CD4-positive, CD25-positive, alpha-beta regulatory T cell (primary cell): ENCODE results near the gene ARPC1A. TPM values are rescaled to one million over a fixed set of nuclear protein-coding genes. Genes with fewer than 3 reads are reported as not detected.
"Not testable (repeated sequence)": the region's sequence is repeated elsewhere in the genome, so short reads cannot be mapped to it uniquely, and the experiment has no call there.

Experiments
- ATAC-seq, 2 donors: fragments of 150-1000 bp; cut with Tn5 transposase; one replicate each; pipeline ENCODE4 v1.10.0; 2021; ENCODE audit warnings: low read depth in 2 of 2, moderate number of reproducible peaks in 2 of 2, moderate library complexity in 1 of 2
- DNase-seq, 3 donors: peaks; one replicate each; pipeline versions ENCODE4 v3.0.0 to v3.0.0-alpha.2; 2012 to 2022; ENCODE audit warnings: mixed read lengths in 1 of 3
- H3K27ac ChIP-seq: one replicate; pipeline ENCODE4 v1.7.0; 2013; ENCODE audit warnings: mild to moderate bottlenecking, low read length; ENCODE audit not compliant: insufficient read depth, poor library complexity, severe bottlenecking
- H3K27me3 ChIP-seq: one replicate; pipeline ENCODE4 v1.7.0; 2013; ENCODE audit warnings: low read length; ENCODE audit not compliant: control insufficient read depth, insufficient read depth
- H3K36me3 ChIP-seq: one replicate; pipeline ENCODE4 v1.7.0; 2013; ENCODE audit warnings: mild to moderate bottlenecking, low read length, moderate library complexity; ENCODE audit not compliant: control insufficient read depth, insufficient read depth
- H3K4me1 ChIP-seq: 2 replicates; pipeline ENCODE4 v1.7.0; 2013; ENCODE audit warnings: mild to moderate bottlenecking, low read length; ENCODE audit not compliant: insufficient read depth, control insufficient read depth, poor library complexity, severe bottlenecking
- H3K4me3 ChIP-seq: one replicate; pipeline ENCODE4 v1.7.0; 2013; ENCODE audit warnings: low read depth, mild to moderate bottlenecking, low read length, moderate library complexity
- H3K9me3 ChIP-seq, 2 experiments: 1 replicate in 1 of 2; 2 replicates in 1 of 2; pipeline ENCODE4 v1.7.0; 2013; ENCODE audit warnings: low read length in 2 of 2, mild to moderate bottlenecking in 1 of 2, moderate library complexity in 1 of 2; ENCODE audit not compliant: control insufficient read depth in 2 of 2
- H3K27ac Mint-ChIP-seq, 3 donors: one replicate each; pipeline ENCODE4 v1.8.0; 2020 to 2022; ENCODE audit warnings: mild to moderate bottlenecking in 3 of 3, mixed read lengths in 3 of 3, moderate library complexity in 2 of 3
- H3K27me3 Mint-ChIP-seq: one replicate; pipeline ENCODE4 v1.8.0; 2022; ENCODE audit warnings: mild to moderate bottlenecking, mixed read lengths
- H3K36me3 Mint-ChIP-seq: one replicate; pipeline ENCODE4 v1.8.0; 2020; ENCODE audit warnings: mixed read lengths
- H3K4me1 Mint-ChIP-seq, 4 donors: one replicate each; pipeline ENCODE4 v1.8.0; 2020 to 2022; ENCODE audit warnings: mixed read lengths in 4 of 4, mild to moderate bottlenecking in 1 of 4
- H3K4me3 Mint-ChIP-seq, 4 donors: one replicate each; pipeline ENCODE4 v1.8.0; 2020 to 2022; ENCODE audit warnings: mild to moderate bottlenecking in 4 of 4, mixed read lengths in 4 of 4, moderate library complexity in 3 of 4
- H3K9me3 Mint-ChIP-seq, 7 donors: one replicate each; pipeline ENCODE4 v1.8.0; 2020 to 2022; ENCODE audit warnings: mixed read lengths in 7 of 7, mild to moderate bottlenecking in 3 of 7, moderate library complexity in 2 of 7
- polyA plus RNA-seq, 4 donors: library from polyadenylated mRNA; unstranded; fragments of 300-500 nt; fragmentation: Illumina TruSeq; gene quantifications; one replicate each; pipeline ENCODE4 v1.2.3, GENCODE V29; 2021
- total RNA-seq: library from RNA; stranded (reverse); gene quantifications from one replicate; pipeline ENCODE4 v1.2.3, GENCODE V29; 2022

Gene ARPC1A
- total and polyA plus RNA-seq, 5 donors from 2014 or later = 42.5 to 79.0 (median 75.4) TPM

DNA sequence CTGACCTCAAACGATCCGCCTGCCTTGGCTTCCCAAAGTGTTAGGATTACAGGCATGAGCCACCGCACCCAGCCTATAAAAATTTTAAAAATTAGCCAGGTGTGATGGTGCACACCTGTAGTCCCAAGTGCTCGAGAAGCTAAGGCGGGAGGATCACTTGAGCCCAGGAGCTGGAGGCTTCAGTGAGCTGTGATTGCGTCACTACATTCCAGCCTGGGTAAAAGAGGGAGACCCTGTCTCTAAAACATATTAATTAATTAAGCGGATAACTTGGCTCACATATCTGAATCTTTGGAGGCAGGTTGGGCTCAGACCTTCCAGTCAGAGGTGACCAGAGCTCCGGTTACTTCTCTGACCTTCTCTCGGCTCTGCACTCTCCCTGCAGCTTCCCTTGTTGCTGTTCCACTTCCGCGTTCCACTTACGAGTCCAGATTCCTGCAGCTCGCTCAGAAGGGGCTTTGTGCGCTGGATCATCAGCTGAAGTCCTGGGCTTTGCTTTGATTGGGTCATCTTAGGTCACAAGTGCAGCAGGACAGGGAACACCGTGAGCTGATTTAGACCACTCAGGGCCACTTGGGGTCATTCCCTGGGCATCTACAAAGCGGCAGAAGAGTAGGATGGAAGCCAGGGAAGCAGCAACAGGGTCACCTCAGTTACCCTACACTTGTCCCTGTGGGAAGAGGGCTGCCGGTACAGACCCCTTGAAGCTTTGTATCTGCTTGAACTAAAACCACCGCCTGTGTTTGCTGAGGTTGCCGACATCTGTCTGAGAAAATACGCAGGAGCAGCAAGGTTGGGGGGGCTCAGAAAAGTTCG is 46.8 kb downstream of the ARPC1A start:
- H3K36me3 Mint-ChIP-seq = no peaks in the 10 kb centered on the region
- peaks cover 27% of the 10 kb centered on the region for H3K4me1 ChIP-seq
- no peak overlapping the region for H3K4me3 ChIP-seq
- H3K4me3 Mint-ChIP-seq = peak overlapping the region; percentile 82 to 88 (median 86)
- H3K9me3 Mint-ChIP-seq = no peaks in the 10 kb centered on the region
- no peak overlapping the region for H3K27ac ChIP-seq
- H3K27me3 ChIP-seq = no peaks in the 10 kb centered on the region
- no peaks in the 10 kb centered on the region for H3K36me3 ChIP-seq
- H3K27me3 Mint-ChIP-seq = peaks cover 4% of the 10 kb centered on the region
- no peaks in the 10 kb centered on the region for H3K9me3 ChIP-seq
- ATAC-seq (no peak), DNase-seq (no peak)
- peak overlapping the region; percentile 55 to 90 (median 69) for H3K27ac Mint-ChIP-seq
- H3K4me1 Mint-ChIP-seq = peaks cover 0 to 20% (median 10%) of the 10 kb centered on the region in 4 donors

DNA sequence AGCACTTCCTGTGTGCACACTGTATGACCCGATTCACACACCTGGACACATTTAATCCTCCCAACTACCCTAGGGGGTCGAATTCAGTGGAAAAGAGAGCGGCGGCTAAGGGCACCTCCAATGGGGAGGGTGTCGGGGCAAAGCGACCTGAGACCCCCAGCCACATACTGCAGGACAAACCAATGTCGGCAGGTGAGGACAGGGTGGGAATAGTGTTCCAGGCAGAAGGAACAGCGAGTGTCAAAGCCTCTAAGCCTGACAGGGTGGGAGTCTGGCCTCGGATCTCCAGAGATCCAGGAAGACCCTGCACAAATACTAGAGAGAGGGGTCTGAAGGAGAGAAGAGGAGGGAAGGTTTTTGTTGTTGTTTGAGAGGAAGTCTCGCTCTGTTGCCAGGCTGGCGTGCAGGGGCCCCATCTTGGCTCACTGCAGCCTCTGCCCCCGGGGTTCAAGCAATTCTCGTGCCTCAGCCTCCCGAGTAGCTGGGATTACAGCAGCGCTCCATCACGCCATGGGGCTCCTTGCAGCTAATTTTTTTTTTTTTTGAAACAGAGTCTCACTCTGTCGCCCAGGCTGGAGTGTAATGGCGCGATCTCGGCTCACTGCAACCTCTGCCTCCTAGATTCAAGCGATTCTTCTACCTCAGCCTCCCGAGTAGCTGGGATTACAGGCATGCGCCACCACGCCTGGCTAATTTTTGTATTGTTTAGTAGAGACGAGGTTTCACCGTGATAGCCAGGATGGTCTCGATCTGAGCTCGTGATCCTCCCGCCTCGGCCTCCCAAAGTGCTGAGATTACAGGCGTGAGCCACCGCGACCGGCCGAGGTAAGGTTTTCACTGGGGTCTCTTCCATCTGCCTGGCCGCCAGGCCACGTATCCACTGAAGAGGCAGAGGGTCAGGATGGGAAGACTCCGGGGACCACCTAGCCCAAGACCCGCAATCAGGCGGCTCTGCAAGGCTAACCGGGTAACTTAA is 47.7 kb downstream of the ARPC1A start:
- peaks cover 0 to 29% (median 14%) of the 10 kb centered on the region in 4 donors for H3K4me1 Mint-ChIP-seq
- DNase-seq (no peak), ATAC-seq (no peak)
- H3K4me3 ChIP-seq = peak overlapping the region; percentile 24
- H3K27me3 Mint-ChIP-seq = peaks cover 4% of the 10 kb centered on the region
- H3K4me1 ChIP-seq = peaks cover 36% of the 10 kb centered on the region
- H3K36me3 ChIP-seq = peaks cover 7% of the 10 kb centered on the region
- peak overlapping the region; percentile 82 to 92 (median 88) for H3K4me3 Mint-ChIP-seq
- H3K9me3 ChIP-seq = no peaks in the 10 kb centered on the region
- peak overlapping the region; percentile 99 for H3K27ac ChIP-seq
- no peaks in the 10 kb centered on the region for H3K36me3 Mint-ChIP-seq
- H3K27me3 ChIP-seq = no peaks in the 10 kb centered on the region
- no peaks in the 10 kb centered on the region for H3K9me3 Mint-ChIP-seq
- H3K27ac Mint-ChIP-seq = peak overlapping the region; percentile 55 to 69 (median 66)

DNA sequence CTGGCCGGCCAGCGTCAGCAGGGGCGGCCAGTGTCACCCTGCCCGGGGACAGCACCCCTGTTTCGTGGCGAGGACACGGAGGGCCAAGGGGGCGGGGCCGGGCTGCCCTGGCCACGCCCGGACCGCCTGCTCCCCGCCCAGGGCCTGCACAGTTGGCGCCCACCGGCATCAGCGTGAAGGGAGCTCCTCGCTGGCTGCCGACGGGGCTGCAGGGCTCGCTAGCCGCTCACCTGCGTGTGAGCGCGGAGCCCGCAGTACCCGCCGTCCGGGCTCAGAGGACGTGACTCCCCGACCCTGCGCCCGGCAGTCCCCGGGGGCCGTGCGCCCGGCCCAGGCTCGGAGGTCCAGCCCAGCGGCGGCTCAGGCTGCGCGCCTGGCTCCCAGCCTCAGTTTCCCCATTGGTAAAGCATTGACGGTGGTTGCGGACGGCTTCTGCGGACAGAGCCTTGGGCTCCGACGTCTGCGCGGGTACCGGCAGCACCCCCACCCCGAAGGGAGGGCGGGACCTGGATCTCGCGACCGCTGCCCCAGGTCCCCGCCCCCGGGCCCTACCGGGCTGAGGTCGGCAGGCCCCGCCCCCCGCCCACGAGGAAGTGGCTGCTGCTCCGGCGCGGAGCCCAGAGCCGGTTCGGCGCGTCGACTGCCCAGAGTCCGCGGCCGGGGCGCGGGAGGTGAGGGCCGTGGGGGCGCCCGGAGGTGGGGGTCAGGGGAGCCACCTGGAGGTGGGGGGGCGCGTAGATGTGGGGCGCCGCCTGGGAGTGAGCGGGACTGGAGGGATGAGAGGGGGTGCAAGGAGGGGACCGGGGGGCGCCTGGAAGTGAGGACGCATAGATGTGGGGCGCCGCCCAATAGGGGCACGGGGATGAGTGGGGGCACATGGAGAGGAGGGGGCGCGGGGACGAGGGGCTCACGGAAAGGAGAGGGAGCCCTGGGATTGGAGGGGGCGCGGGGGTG is 48.7 kb downstream of the ARPC1A start, which contains the start of gene ARPC1B:
TSS of gene ARPC1B (plus strand) at position 620 of the 954 bp plus-strand sequence. CDS start 10,985 bp downstream, outside the sequence.
- Mint-ChIP-seq H3K9me3 (no peaks in the 10 kb centered on the region), H3K27me3 (peaks cover 4% of the 10 kb centered on the region), H3K27ac (peak within 1 kb of the TSS; percentile 36 to 92 (median 66)), H3K4me3 (peak within 1 kb of the TSS; percentile 83 to 94 (median 88)), H3K4me1 (peaks cover 0 to 36% (median 21%) of the 10 kb centered on the region in 4 donors), H3K36me3 (peaks cover 4% of the 10 kb centered on the region)
- peaks cover 7% of the 10 kb centered on the region for H3K36me3 ChIP-seq
- DNase-seq (peak; percentile 80 to 94 (median 82)), ATAC-seq (peak; percentile 76 to 78)
- H3K27ac ChIP-seq = peak within 1 kb of the TSS; percentile 99
- no peaks in the 10 kb centered on the region for H3K9me3 ChIP-seq
- H3K27me3 ChIP-seq = no peaks in the 10 kb centered on the region
- peaks cover 45% of the 10 kb centered on the region for H3K4me1 ChIP-seq
- H3K4me3 ChIP-seq = peak within 1 kb of the TSS; percentile 48

DNA sequence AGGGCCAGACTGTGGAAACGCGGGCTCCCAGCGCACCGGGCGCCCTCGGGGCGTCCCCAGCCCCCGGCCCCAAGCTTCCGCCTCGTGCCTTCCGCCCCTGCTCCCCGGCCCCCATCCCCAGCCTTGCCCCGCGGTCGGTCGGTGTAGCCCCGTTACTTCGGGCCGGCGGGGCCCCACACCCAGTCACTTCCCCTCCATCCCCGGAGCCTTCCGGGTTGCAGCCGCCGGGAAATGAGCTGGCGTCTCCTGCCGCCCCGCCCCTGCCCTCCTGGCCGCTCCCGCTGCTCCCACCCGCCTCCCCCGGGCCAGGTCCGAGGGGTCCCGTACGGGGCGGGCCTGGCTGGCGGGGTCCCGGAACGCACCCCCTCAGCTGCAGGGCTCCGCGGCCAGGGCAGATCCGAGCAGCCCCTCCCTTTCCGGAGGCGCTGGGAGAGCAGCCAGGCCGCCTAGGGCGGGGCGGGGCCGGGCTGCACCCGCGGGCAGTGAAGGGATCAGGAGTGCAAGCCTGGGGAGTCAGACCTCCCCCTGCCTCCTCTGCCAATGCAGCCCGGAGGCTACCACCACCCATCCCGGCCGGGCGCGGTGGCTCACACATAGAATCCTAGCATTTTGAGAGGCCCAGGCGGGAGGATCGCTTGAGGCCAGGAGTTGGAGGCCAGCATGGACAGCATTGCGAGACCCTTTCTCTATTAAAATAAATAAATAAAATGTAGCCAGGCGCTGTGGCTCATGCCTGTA is 49.5 kb downstream of the ARPC1A start:
- Histone ChIP-seq H3K4me1 (peaks cover 53% of the 10 kb centered on the region), H3K36me3 (peaks cover 7% of the 10 kb centered on the region), H3K27me3 (no peaks in the 10 kb centered on the region), H3K27ac (peak overlapping the region; percentile 99), H3K4me3 (peak overlapping the region; percentile 48), H3K9me3 (no peaks in the 10 kb centered on the region)
- H3K4me1 Mint-ChIP-seq = peaks cover 0 to 44% (median 27%) of the 10 kb centered on the region in 4 donors
- H3K27ac Mint-ChIP-seq = peak overlapping the region in 2 of 3 donors; percentile 36 to 92
- no peaks in the 10 kb centered on the region for H3K9me3 Mint-ChIP-seq
- peak; percentile 58 to 76 (median 59) for DNase-seq
- H3K4me3 Mint-ChIP-seq = peak overlapping the region; percentile 83 to 94 (median 88)
- peaks cover 4% of the 10 kb centered on the region for H3K27me3 Mint-ChIP-seq
- H3K36me3 Mint-ChIP-seq = peaks cover 4% of the 10 kb centered on the region
- peak; percentile 46 to 47 for ATAC-seq

DNA sequence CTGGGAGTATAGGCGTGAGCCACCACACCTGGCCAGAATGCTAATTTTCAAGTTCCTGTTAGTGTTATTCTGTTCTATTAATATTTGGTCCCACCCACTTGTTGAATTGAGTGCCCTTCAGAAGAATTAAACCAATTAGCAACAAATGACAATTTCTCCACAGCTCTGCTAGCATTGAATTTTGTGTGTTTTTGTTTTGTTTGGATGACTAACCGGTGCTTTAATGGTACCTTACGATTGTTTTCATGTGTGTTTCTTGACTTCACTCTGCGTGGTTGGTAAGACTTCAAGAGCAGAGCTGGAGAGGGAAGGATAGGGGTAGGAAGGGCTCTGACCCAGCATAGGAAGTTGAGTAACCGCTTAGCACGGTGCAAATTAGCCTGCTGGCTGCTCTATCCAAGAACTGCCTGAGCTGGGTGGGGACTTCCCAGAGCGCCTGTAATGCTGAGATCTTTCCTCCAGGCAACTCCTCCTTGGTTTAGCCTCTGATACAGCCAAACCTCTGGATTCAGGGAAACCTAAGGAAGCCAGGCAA is 53.4 kb downstream of the ARPC1A start:
- Mint-ChIP-seq H3K4me1 (peaks cover 0 to 67% (median 40%) of the 10 kb centered on the region in 4 donors), H3K27ac (peak overlapping the region; percentile 92 to 96 (median 94)), H3K9me3 (no peaks in the 10 kb centered on the region), H3K4me3 (peak overlapping the region; percentile 81 to 92 (median 90)), H3K36me3 (peaks cover 12% of the 10 kb centered on the region), H3K27me3 (peaks cover 4% of the 10 kb centered on the region)
- Histone ChIP-seq H3K9me3 (no peaks in the 10 kb centered on the region), H3K27ac (peak overlapping the region; percentile 99), H3K27me3 (no peaks in the 10 kb centered on the region), H3K4me3 (peak overlapping the region; percentile 43), H3K36me3 (peaks cover 12% of the 10 kb centered on the region), H3K4me1 (peaks cover 80% of the 10 kb centered on the region)
- DNase-seq = peak; percentile 39 to 60 (median 59)
- ATAC-seq = no peak

DNA sequence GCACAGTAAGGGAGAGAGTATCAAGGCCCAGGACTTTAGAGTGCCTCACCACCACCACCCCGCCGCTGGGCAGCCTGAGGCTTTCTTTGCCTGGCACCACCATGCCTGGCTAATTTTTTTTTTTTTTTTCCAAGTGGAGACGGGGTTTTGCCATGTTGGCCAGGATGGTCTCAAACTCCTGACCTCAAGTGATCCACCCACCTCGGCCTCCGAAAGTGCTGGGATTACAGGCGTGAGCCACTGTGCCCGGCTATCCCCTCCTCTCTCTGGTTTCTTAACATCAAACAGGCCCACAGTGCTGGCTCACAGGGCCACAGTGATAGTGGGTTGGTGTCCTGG is 54.0 kb downstream of the ARPC1A start:
- Mint-ChIP-seq H3K27ac (peak overlapping the region; percentile 94 to 96 (median 96)), H3K4me1 (peaks cover 0 to 73% (median 41%) of the 10 kb centered on the region in 4 donors), H3K4me3 (peak overlapping the region; percentile 81 to 96 (median 90)), H3K36me3 (peaks cover 12% of the 10 kb centered on the region)
- Histone ChIP-seq H3K36me3 (peaks cover 12% of the 10 kb centered on the region), H3K27ac (peak overlapping the region; percentile 99), H3K4me3 (peak overlapping the region; percentile 60), H3K4me1 (peaks cover 83% of the 10 kb centered on the region)
- H3K27me3 Mint-ChIP-seq, DNase-seq, ATAC-seq, H3K27me3 ChIP-seq, H3K9me3 Mint-ChIP-seq, H3K9me3 ChIP-seq: not testable (repeated sequence)
